ENCODE data around the gene PAX2.

The PAX2 gene

GRCh38 chr10:100775871-100776270, 30.5 kb downstream of the PAX2 start:
- no peak for ATAC-seq
- no peak for TF ChIP-seq TOX (CRISPR knock-in tag; IDR thresholded peaks at IDR 0.05; ENCODE audit: borderline replicate concordance)

- TF ChIP-seq TOX (CRISPR knock-in tag; IDR thresholded peaks at IDR 0.05; ENCODE audit: borderline replicate concordance) = no peak
- TF ChIP-seq TCF4 (CRISPR knock-in tag; IDR thresholded peaks at IDR 0.05; ENCODE audit: borderline replicate concordance) = no peak
- TF ChIP-seq BACH2 (CRISPR knock-in tag; IDR thresholded peaks at IDR 0.05; ENCODE audit: borderline replicate concordance) = no peak
- TF ChIP-seq ZC3H10 (CRISPR knock-in tag; IDR thresholded peaks at IDR 0.05) = no peak
- TF ChIP-seq ARNTL (CRISPR knock-in tag; IDR thresholded peaks at IDR 0.05; ENCODE audit: borderline replicate concordance, low read depth) = no peak
- TF ChIP-seq PPARA (CRISPR knock-in tag; IDR thresholded peaks at IDR 0.05; ENCODE audit: borderline replicate concordance) = no peak
- TF ChIP-seq CREB5 (CRISPR knock-in tag; IDR thresholded peaks at IDR 0.05; ENCODE audit: low read depth) = no peak
- TF ChIP-seq GLIS3 (CRISPR knock-in tag; IDR thresholded peaks at IDR 0.05) = no peak
- no peak for TF ChIP-seq PATZ1 (CRISPR knock-in tag; IDR thresholded peaks at IDR 0.05; ENCODE audit: borderline replicate concordance)
- TF ChIP-seq CSDC2 (CRISPR knock-in tag; IDR thresholded peaks at IDR 0.05) = no peak
- no peak for TF ChIP-seq ESRRG (CRISPR knock-in tag; IDR thresholded peaks at IDR 0.05)
- TF ChIP-seq CSRNP3 (CRISPR knock-in tag; IDR thresholded peaks at IDR 0.05) = no peak
- no peak for TF ChIP-seq RARB (CRISPR knock-in tag; IDR thresholded peaks at IDR 0.05)
- TF ChIP-seq ZFP3 (CRISPR knock-in tag; IDR thresholded peaks at IDR 0.05) = no peak
- no peak for TF ChIP-seq TSHZ2 (CRISPR knock-in tag; IDR thresholded peaks at IDR 0.05)
- no peak for TF ChIP-seq ZNF8 (CRISPR knock-in tag; IDR thresholded peaks at IDR 0.05)
- TF ChIP-seq ISL1 (CRISPR knock-in tag; IDR thresholded peaks at IDR 0.05) = no peak
- TF ChIP-seq SNAI2 (CRISPR knock-in tag; IDR thresholded peaks at IDR 0.05) = no peak
- no peak for ATAC-seq
These were observed 31.3 kb downstream of the PAX2 start for GRCh38 chr10:100776671-100777070.

- ATAC-seq = no peak
- TF ChIP-seq CSRNP3 (CRISPR knock-in tag; IDR thresholded peaks at IDR 0.05) (no peak), ZNF565 (CRISPR knock-in tag; conservative IDR thresholded peaks at IDR 0.05; ENCODE audit: low read depth) (no peak), BACH2 (CRISPR knock-in tag; IDR thresholded peaks at IDR 0.05; ENCODE audit: borderline replicate concordance) (no peak), OSR1 (CRISPR knock-in tag; IDR thresholded peaks at IDR 0.05) (no peak)
These were observed 33.9 kb downstream of the PAX2 start for GRCh38 chr10:100779329-100779728.

- no peak for ATAC-seq
- TF ChIP-seq ARNTL (CRISPR knock-in tag; IDR thresholded peaks at IDR 0.05; ENCODE audit: borderline replicate concordance, low read depth) (no peak), TOX (CRISPR knock-in tag; IDR thresholded peaks at IDR 0.05; ENCODE audit: borderline replicate concordance) (no peak), TCF4 (CRISPR knock-in tag; IDR thresholded peaks at IDR 0.05; ENCODE audit: borderline replicate concordance) (no peak), ESRRG (CRISPR knock-in tag; IDR thresholded peaks at IDR 0.05) (no peak), OSR1 (CRISPR knock-in tag; IDR thresholded peaks at IDR 0.05) (no peak), ISL1 (CRISPR knock-in tag; IDR thresholded peaks at IDR 0.05) (no peak), CSRNP3 (CRISPR knock-in tag; IDR thresholded peaks at IDR 0.05) (no peak), CREB5 (CRISPR knock-in tag; IDR thresholded peaks at IDR 0.05; ENCODE audit: low read depth) (no peak), ZNF565 (CRISPR knock-in tag; conservative IDR thresholded peaks at IDR 0.05; ENCODE audit: low read depth) (no peak), ZFP30 (CRISPR knock-in tag; IDR thresholded peaks at IDR 0.05) (no peak), SNAI2 (CRISPR knock-in tag; IDR thresholded peaks at IDR 0.05) (no peak), RARB (CRISPR knock-in tag; IDR thresholded peaks at IDR 0.05) (no peak), ZFP3 (CRISPR knock-in tag; IDR thresholded peaks at IDR 0.05) (no peak), PATZ1 (CRISPR knock-in tag; IDR thresholded peaks at IDR 0.05; ENCODE audit: borderline replicate concordance) (no peak)
These were observed 34.9 kb downstream of the PAX2 start for GRCh38 chr10:100780324-100780723.

All from SK-N-SH treated with all-trans-retinoic acid at 6 μM for 48 hours (cell line).